Smooth muscle cell (in vitro differentiated cells): ENCODE data around the gene TENT4A. TPM values are rescaled to one million over a fixed set of nuclear protein-coding genes. Genes with fewer than 3 reads are reported as not detected.

Experiments used
- DNase-seq: peaks from one replicate; lab custom pipeline; 2025; ENCODE audit not compliant: unreplicated experiment; lab: John Stamatoyannopoulos, UW
- H2AFZ ChIP-seq: fragments of 200-600 bp; sonication (generic); 2 replicates; pipeline ENCODE4 v1.6.0; 2016; ENCODE audit warnings: antibody characterized with exemption, low read depth, mild to moderate bottlenecking
- H3F3A ChIP-seq: fragments of 200-600 bp; sonication (generic); 2 replicates; pipeline ENCODE4 v1.6.0; 2017; ENCODE audit warnings: antibody characterized with exemption, low read depth
- H3K27ac ChIP-seq: fragments of 200-600 bp; sonication (generic); 2 replicates; pipeline ENCODE4 v1.5.1; 2016; ENCODE audit warnings: low read depth, mild to moderate bottlenecking
- H3K27me3 ChIP-seq: fragments of 200-600 bp; sonication (generic); 2 replicates; pipeline ENCODE4 v1.6.1; 2016; ENCODE audit warnings: low read depth, mild to moderate bottlenecking
- H3K36me3 ChIP-seq: fragments of 200-600 bp; sonication (generic); 2 replicates; pipeline ENCODE4 v1.5.1; 2016; ENCODE audit warnings: low read depth
- H3K4me1 ChIP-seq: fragments of 200-600 bp; sonication (generic); 2 replicates; pipeline ENCODE4 v1.5.1; 2016; ENCODE audit warnings: low read depth
- H3K4me2 ChIP-seq: fragments of 200-600 bp; sonication (generic); 2 replicates; pipeline ENCODE4 v1.6.0; 2016; ENCODE audit warnings: mild to moderate bottlenecking
- H3K4me3 ChIP-seq: fragments of 200-600 bp; sonication (generic); 2 replicates; pipeline ENCODE4 v1.5.1; 2016; ENCODE audit warnings: mild to moderate bottlenecking
- H3K79me2 ChIP-seq: fragments of 200-600 bp; sonication (generic); 2 replicates; pipeline ENCODE4 v1.6.0; 2016; ENCODE audit warnings: low read depth, mild to moderate bottlenecking
- H3K9ac ChIP-seq: fragments of 200-600 bp; sonication (generic); 2 replicates; pipeline ENCODE4 v1.6.0; 2016; ENCODE audit warnings: low read depth
- H3K9me3 ChIP-seq: fragments of 200-600 bp; sonication (generic); replicated peaks from 2 replicates; pipeline ENCODE4 v1.5.1; 2016; ENCODE audit warnings: low read depth
- H4K20me1 ChIP-seq: fragments of 200-600 bp; sonication (generic); 2 replicates; pipeline ENCODE4 v1.6.0; 2016; ENCODE audit warnings: low read depth
- CTCF ChIP-seq: fragments of 200-600 bp; sonication (generic); IDR thresholded peaks from 2 replicates; pipeline ENCODE4 v1.5.1; 2017; ENCODE audit warnings: borderline replicate concordance, mild to moderate bottlenecking, antibody characterized with exemption; ENCODE audit not compliant: insufficient read depth, poor library complexity, severe bottlenecking
- WGBS: methylation state at CpG from one replicate; pipeline ENCODE4 v1.1.7; 2016; ENCODE audit warnings: low lambda C conversion rate; 5-methylcytosine and 5-hydroxymethylcytosine counted together
- polyA plus RNA-seq: library from polyadenylated mRNA; unstranded; fragments of >200 nt; fragmentation: Nextera tagmentation; extraction: Ambion mirVana; gene quantifications from 2 replicates; pipeline ENCODE4 v1.2.1, GENCODE V29; 2016
- total RNA-seq: library from RNA; depleted of rRNA; stranded (reverse); fragments of >200 nt; gene quantifications from 2 replicates; pipeline ENCODE4 v1.2.3, GENCODE V29; 2014

The TENT4A gene
- total and polyA plus RNA-seq, 2 experiments from 2014 or later, result 10.0 to 16.2 TPM

GRCh38 chr5:6711409-6712141 is 1.7 kb upstream of the TENT4A start:
- Histone ChIP-seq H3K36me3 (no peaks in the 10 kb centered on the region), H3F3A (peaks cover 13% of the 10 kb centered on the region), H2AFZ (peak overlapping the region; percentile 91), H4K20me1 (peaks cover 23% of the 10 kb centered on the region), H3K9me3 (no peaks in the 10 kb centered on the region), H3K4me2 (peak overlapping the region; percentile 91), H3K27ac (peak overlapping the region; percentile 98), H3K4me3 (peak overlapping the region; percentile 85), H3K9ac (peak overlapping the region; percentile 93), H3K79me2 (peaks cover 23% of the 10 kb centered on the region), H3K4me1 (peaks cover 26% of the 10 kb centered on the region), H3K27me3 (no peaks in the 10 kb centered on the region)
- 54% methylated on average over 15 of the region's 15 CpGs for WGBS
- no peak for TF ChIP-seq CTCF
- DNase-seq, result no peak

GRCh38 chr5:6712142-6712576 is 1.1 kb upstream of the TENT4A start:
- Histone ChIP-seq H3K4me1 (peaks cover 32% of the 10 kb centered on the region), H4K20me1 (peaks cover 29% of the 10 kb centered on the region), H2AFZ (peak overlapping the region; percentile 91), H3F3A (peaks cover 14% of the 10 kb centered on the region), H3K36me3 (no peaks in the 10 kb centered on the region), H3K9me3 (no peaks in the 10 kb centered on the region), H3K4me3 (peak overlapping the region; percentile 85), H3K79me2 (peaks cover 29% of the 10 kb centered on the region), H3K27me3 (no peaks in the 10 kb centered on the region), H3K4me2 (peak overlapping the region; percentile 91), H3K9ac (peak overlapping the region; percentile 93), H3K27ac (peak overlapping the region; percentile 98)
- WGBS, result under 1% methylated on average over 35 of the region's 36 CpGs
- TF ChIP-seq CTCF, result no peak
- DNase-seq, result peak; percentile 71

GRCh38 chr5:6712577-6713273 is 507 bp upstream of the TENT4A start:
- Histone ChIP-seq H3K4me3 (peak overlapping the region; percentile 85), H3K4me2 (peak overlapping the region; percentile 91), H3K9ac (peak overlapping the region; percentile 93), H3F3A (peaks cover 14% of the 10 kb centered on the region), H3K27ac (peak overlapping the region; percentile 98), H3K79me2 (peaks cover 35% of the 10 kb centered on the region), H2AFZ (peak overlapping the region; percentile 91), H3K36me3 (no peaks in the 10 kb centered on the region), H4K20me1 (peaks cover 34% of the 10 kb centered on the region), H3K27me3 (no peaks in the 10 kb centered on the region), H3K9me3 (no peaks in the 10 kb centered on the region), H3K4me1 (peaks cover 34% of the 10 kb centered on the region)
- no peak for TF ChIP-seq CTCF
- peak; percentile 93 for DNase-seq
- WGBS, result under 1% methylated on average over 68 of the region's 85 CpGs
